HG03575 (cell line): ENCODE results near the gene FOXP2.
"Not testable (repeated sequence)": the region's sequence is repeated elsewhere in the genome, so short reads cannot be mapped to it uniquely, and the experiment has no call there.

ENCODE experiments used
- ATAC-seq: cut with Tn5 transposase; IDR thresholded peaks from one replicate; pipeline ENCODE4 v1.9.1; 2021; ENCODE audit not compliant: unreplicated experiment, insufficient number of reproducible peaks, low FRiP score; ENCODE audit errors: extremely low read depth

FOXP2 gene

DNA sequence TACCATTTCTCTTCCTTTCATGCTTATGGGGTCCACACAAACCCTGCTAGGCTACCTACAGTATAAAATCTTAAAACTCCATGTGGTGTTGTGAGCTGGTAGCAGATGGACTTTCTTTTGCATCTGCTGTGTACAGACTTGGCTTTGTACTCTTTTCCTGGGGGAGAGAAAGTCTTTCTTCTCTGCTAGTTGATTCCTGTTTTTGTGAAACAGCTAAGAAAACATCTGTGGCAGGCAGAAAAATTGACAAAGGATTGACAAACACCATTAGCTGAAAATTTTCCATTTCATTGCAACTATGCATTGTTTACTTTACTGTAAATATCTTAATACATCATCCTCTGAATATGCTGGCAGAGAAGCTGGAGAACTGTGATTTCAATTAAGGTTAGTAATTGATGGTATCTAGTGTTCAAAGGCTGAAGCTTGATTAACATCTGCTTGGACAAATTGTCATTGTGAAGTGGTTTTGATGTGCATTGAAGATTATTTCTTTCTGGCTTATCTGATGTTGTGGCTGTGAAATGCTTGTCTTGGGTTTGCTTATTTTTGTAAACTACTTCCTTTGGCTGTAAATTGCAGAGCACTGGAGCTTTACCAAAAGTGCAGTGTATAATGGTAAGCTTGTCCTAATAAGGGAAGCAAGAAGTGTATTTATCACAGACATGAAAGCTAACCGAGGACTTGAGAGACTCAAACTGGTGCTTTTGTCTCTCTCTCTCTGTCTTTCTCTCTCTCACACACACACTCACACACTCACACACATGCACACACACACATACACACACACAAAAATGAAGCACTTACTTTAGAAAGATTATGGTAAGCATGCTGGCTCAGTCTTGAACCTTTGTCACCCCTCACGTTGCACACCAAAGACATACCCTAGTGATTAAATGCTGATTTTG, at the start of gene FOXP2:
TSS of gene FOXP2 (plus strand) at position 660 of the 908 bp plus-strand sequence. CDS start 11,697 bp downstream, outside the sequence.
- ATAC-seq, result no peak

DNA sequence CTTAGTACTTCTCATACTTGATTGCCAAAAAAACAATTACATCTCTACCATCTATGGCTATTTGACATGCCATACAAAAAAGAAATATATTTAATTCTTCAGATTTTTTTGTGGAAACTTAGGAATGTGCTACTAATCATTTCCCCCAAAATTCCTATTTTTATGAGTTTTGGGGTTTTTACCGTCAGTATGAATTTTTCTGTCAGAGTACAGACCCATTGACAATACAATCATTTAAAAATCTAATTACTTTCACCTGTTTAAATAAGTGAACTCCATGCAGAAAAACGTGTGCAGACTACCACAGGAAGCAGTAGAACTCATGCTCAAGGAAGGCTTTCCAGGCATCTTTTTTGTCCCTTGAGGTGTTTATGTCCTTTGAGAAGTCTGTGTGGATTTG, 48.8 kb upstream of the FOXP2 start:
- ATAC-seq, result no peak

DNA sequence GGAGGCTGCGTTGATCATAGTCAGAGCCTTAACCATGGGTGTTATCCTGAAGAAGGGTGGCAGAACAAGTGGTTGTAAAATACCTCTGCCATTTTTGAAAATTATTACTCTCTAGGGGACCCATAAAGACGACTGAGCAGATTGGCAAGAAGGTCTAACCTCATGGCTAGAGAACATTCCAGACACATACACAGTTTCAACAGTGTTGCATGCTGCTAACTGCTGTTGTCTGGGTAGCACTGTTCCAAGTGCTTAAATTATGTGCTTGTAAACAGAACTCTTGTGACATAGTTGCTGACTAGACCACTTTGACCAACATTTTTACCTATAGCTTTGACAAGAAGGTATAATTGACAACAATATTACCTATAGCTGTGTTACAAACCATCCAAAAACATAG, 46.1 kb upstream of the FOXP2 start:
- ATAC-seq, result no peak

DNA sequence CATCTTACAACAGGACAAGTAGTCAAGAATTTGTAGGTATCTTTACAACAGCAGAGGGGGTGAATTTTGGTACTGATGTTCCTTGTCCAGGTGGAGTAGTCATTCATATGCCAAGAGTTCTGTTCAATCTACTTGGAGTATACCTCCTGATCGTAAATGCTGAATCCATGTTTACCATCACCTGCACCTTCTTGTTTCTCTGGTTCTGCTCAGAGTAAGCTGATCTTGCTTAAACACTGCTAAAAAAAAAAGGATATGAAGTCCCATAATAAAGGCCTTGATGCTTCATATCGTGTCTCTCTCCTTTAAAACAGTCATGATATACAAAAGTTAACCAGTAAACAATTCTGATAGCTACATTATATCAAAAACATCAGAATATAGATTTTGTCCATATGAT, 45.3 kb upstream of the FOXP2 start:
- no peak for ATAC-seq

DNA sequence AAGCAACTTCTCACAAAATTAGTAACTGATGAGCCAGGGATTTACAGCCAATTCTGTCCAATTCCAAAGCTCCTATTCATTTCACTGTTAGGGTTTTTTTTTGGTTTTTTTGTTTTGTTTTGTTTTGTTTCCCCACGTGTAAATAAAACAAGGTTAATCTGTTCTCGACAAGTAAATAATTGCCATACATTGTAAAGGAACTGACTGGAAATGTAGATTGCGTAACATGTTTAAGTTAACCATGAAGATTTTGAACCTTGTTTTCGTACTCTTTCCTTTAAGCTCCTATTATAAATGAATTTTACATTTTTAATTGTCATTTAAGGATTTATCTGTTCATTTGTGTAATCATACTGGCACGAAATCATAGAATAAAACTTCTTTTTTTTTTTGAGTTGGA, 42.0 kb upstream of the FOXP2 start:
- ATAC-seq, result no peak

DNA sequence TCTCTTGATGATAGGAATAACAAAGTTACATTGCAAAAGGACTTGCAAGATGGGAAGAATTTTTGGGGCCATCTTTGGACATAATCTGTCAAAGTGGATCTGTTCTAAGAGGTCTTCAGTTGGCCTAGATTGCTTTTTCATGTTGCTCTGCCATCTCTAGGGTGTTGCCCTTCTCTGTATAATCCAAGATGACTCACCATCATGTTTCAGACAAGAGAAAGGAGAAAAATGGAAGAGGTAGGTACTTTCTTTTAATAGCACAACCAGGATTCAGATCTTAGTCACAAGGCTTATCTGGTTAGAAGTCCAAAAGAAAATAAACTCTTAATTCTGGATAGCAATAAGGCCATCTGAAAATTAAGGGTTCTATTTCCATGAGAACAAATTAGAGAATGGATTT, 38.7 kb upstream of the FOXP2 start:
- ATAC-seq, result no peak

DNA sequence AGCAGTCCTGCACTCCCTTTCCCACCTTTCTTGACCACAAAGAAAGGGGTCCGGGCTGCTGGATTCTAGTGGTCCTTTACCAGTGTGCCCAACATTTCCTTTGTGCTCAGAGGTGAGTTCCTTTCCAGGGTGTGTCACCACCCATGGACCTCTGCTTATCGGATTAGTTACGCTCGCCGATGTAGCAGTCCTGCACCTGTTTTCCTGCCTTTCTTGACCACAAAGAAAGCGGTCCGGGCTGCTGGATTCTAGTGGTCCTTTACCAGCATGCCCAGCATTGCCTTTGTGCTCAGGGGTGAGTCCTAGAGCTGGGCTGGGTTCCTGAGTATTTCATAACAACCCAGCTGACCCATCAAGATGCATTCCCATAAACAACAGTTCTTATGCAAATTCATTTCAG, 30.7 kb upstream of the FOXP2 start:
- not testable (repeated sequence) for ATAC-seq

DNA sequence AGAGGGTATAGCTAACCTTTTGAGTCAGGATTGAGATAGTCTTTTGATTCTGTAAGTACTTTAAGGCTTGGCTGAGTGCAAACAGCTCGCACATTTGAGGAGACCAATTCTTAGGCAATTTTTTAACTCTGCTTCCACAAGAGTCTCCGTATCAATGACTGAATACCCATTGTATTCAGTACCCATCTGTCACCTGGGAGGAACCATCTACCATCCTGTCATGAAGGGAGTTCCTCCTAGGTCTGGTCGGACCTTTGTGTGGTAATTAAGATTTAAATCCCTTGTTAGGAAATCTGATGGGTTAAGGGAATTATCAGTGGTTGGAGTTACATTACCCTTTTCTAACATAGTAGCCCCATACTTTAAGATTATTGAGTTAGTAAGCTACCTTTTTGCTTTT, 30.3 kb upstream of the FOXP2 start:
- not testable (repeated sequence) for ATAC-seq

DNA sequence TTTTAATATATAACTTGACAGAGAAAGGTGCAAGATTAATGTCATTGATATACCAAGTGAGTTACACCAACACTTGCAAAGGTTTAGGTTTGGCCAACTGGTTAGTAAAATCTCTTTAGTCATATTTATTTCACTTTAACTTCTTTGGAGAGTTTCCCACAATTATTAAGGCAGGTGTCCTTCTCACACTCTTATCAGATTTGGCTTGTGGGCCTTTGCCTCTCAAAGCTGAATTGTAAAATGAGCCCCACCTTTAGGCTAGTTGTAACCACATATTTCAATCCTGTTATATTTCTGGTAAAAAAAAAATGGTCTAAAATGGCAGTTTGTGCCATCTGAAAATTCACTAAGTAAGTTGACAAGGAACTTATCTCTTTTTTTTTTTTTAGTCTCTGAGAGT, 26.6 kb upstream of the FOXP2 start:
- ATAC-seq, result no peak

DNA sequence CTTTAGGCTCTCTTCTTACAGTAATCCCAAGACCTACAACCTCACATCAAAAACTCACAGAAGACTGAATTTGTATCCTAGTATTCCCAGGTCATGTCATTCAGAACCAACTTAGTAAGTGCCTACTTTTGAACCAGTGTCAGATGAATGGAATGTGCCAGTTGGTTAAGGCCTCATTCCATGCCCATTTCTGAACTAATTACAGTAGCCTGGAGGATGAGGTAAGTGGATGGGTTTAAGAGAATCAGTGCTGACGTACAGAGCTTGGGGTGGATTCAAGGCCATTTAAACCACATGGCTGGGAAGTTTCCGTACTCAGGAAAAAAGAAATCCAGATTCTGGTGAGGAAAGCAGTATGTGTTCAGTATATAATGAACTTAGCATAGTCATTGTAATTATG, 21.9 kb upstream of the FOXP2 start:
- ATAC-seq, result no peak

DNA sequence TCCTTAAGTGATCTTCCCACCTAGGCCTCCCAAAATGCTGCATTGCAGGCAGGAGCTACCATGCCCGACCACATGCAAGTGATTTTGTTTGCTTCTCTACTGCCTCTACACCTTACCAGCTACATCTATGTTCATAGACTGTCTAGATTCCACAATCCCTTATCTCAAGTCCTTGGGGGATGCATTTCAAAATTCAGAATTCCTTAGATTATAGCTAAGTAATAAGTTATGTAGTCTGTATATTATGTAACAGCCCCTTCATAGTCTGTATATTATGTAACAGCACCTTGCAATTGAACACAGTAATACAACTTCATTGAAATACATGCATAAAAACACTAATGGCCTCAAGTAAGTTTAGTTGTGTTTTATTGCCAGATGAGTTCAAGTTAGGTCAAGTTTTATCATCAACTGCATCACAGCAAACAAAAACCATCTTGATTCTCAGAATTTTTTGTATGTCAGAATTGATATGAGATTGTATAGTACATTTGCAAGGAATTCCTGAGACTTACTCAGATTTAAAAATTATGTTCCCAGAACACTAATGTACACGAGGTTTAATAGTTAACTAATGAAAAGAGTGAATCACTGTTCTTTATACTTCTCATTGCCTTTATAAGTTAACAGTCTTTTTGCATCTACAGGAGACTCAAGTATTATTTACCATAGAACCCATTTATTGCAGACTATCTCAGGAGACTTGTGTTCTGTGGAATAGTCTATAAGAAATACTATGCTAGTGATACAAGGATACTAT, 11.6 kb upstream of the FOXP2 start:
- no peak for ATAC-seq

DNA sequence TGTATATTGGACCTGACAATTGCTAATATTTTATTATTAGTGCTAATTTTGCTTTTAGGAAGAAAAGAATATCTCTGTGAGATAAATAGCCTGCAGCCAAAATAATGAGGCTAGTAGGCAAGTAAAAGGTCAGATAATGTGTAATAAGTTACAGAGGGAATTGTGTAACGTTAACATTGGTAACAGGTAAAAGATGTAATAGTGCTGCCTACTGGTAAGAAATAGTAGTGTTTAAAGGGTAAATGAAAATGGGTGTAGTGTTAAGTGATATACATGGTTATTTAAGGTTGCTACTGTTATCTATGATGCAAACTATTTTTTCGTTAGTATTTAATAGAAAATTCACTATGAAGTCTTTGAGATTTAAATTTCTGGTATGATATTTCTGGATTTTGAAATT, 9.2 kb upstream of the FOXP2 start:
- ATAC-seq, result peak; percentile 84

DNA sequence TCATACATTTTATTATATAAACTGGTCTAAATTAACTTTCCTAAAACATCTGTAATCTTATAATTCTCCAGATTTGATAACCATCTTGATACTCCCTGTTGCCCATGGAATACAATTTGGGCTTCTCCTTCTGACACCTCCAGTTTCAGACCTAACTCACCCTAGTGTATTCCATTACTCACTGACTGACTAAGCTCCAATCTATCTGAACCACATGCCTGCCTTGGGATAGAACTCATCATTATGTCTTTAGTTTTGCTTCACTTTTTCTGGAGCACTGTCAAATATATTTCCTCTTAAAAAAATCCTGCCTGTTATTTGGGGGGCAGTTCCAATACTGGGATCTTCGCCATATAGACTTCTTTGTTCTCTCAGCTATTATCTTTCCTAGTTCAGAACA, 4.9 kb upstream of the FOXP2 start:
- ATAC-seq, result no peak

DNA sequence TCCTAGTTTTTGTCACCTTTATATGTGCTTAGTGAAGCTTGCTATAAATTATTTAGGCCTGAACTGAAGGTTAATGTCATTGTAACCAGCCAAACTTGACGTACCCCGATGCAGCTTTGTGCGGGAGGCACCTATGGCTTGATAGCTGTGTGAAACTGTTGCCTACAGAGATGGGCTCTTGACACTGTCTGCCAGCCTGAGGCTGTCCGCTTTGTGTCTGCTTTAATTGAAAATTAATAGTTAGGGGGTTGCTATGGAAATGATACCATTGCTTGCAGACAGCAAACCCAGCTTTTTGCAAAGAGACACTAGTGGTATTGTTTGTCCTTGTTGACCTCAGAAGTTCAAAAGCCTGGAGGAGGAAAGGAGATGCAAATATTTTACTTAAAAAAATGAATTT, 2.1 kb upstream of the FOXP2 start:
- ATAC-seq, result no peak

DNA sequence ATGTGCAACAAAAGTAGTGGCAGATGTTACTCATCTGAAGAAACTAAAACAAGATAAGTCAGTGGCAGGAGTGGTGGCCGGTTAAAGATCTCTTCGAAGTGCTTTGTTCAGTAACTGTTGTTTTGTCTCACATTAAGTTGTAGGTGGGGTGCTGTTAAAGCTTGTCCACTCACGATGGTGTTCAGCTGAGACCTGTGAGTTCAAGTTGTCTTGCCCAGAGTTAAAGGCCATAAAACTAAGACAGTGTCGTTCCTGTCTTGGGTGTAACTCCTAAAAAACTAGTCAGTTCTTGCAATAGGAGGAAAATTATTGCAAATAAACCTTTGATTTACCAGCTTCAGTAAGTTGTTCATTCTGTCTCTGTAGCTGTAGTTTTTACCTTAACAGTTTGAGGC, 857 bp upstream of the FOXP2 start:
- ATAC-seq, result no peak

DNA sequence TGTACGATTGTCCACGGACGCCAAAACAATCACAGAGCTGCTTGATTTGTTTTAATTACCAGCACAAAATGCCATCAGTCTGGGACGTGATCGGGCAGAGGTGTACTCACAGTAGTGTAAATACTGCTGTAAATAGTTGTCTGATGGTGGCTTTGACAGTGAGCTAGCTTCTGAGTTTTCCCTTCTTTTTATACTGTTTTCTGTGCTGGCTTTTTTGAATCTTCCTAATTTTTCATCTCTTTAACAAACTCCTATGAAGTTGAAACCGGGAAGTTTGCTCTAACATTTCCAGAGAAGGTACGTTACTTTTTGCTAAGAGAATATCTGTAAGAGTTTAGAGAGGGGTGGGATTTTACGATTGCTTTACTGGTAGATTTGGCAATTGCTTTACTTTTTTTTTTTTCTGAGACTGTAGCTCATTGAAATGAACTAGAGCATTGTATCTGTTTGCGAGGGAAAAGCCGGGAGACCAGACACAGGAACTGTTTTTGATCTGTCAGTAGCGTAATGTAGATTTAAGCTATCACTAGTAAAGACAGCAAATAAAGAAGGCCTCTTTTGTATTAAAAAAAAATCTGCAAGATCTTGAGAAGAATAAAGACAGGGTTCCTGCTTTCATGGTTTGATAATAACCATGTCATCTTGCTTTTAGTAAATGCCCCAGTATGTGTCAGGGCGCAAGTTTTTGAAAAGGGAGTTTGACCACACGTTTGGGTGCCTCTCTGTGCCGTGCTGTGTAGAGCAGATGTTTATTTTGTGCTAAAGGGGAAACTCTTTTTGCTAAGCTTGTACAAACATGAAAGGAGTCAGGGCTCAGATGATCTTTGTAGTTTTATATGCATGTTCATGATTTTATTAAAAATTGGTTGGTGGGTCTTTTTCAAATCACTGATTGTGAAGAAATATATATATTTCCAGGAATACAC, 712 bp downstream of the FOXP2 start:
- no peak for ATAC-seq

DNA sequence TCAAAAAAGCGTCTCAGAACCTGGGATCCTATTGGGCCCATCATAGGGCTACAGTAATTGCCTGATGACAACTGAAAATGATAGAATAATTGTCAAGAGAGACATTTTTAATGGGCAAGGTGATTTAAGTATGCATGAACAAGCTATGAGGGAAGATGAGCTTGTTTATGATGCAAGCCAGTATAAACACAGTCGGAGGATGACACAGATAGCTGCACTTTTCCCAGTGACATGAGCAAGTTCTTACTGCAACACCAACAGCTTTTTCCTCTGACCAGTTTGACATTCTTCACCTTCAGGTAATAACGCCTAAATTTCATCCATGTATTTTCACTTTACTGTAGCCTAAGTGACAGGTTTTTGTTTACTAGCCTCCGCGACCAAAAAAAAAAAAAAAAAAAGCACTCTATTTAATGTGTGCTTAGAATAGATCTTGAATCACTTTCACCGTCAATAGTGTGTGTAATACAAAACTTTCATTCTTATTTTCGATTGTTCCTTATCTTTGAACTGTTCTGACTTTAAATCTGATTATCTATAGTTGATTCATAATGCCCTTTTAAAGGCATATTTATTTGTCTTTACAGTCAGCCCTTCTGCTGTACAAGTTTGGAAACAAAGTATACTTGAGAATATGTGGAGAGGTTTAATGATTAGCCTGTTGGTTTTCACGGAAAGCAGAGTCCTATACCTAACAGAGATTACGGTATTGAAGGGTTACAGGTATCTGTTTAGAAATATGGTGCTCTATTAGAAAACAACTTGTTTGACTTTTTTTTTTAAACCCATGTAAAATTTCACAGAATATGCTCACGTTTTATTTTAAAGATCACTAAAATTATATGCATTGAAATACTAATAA, 1.7 kb downstream of the FOXP2 start:
- ATAC-seq, result no peak

DNA sequence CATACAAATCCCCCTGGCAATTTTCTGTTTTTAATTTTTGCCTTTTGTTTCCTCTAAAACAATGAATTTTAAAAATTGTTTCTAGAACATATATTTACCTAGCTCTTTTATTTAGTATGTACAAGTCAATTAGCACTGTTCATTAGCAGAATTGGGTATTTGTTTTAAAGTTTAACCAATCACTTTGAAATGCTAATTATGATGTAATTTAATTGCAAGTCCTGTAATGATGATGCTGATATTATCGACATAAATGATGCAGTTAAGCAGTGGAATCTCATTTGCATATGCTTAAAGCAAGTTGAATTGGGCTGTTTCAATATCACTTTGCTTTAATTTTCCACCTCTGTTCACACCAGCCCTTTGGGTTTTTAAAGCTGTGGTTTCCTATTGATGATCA, 2.7 kb downstream of the FOXP2 start:
- ATAC-seq, result no peak
